SK-N-SH (cell line): ENCODE measurements around the gene TMEM97.

Source experiments
- GATA2 ChIP-seq: sonication (generic); formaldehyde crosslinking; IDR thresholded peaks from 2 replicates; pipeline ENCODE4 v1.5.0; 2020; ENCODE audit warnings: mild to moderate bottlenecking, missing genetic modification reagents
- POLR2AphosphoS5 ChIP-seq: IDR thresholded peaks from 2 replicates; pipeline ENCODE4 v1.6.1; 2012; ENCODE audit warnings: low read depth, low read length
- RAD21 ChIP-seq: IDR thresholded peaks from 2 replicates; pipeline ENCODE4 v1.6.1; 2012; ENCODE audit warnings: mild to moderate bottlenecking, low read length
- RFX5 ChIP-seq: IDR thresholded peaks from 2 replicates; pipeline ENCODE4 v1.6.1; 2012; ENCODE audit warnings: mild to moderate bottlenecking, improper control_type of control experiment, low read length
- TEAD4 ChIP-seq: IDR thresholded peaks from 2 replicates; pipeline ENCODE4 v1.4.0; 2012; ENCODE audit warnings: mild to moderate bottlenecking, borderline replicate concordance; ENCODE audit not compliant: insufficient read depth
- TF ChIP-seq, protein P1 (sequence below): fragments of 200-600 bp; sonication (generic); IDR thresholded peaks from 2 replicates; pipeline ENCODE4 v1.6.1; 2017; ENCODE audit warnings: antibody characterized with exemption, mild to moderate bottlenecking, moderate library complexity
- TF ChIP-seq, protein P2 (sequence below): fragments of 150-350 bp; IDR thresholded peaks from 2 replicates; pipeline ENCODE4 v1.6.1; 2017; ENCODE audit warnings: antibody characterized with exemption, low read length, low read depth, borderline replicate concordance

DNA sequence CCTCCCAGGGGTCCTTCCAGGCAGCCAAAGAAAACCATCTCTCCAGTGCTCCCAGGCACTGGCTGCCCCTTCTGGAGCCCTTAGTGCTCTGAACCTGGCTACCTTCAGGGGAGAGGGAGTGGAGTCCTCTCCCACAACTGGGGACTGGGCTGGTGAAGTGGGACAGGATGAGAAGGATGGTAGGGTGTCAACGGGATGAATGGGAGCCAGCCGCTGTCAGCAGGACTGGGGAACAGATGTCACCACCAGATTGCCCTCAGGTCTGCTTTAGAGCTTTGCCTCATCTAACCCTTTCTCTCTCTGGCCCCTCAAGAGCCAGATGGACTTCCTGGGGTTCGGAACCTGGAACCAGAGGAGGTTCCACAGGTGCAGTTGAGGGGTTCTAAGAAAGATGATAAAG is 46.5 kb downstream of the TMEM97 start:
- TF ChIP-seq, protein P1, sequence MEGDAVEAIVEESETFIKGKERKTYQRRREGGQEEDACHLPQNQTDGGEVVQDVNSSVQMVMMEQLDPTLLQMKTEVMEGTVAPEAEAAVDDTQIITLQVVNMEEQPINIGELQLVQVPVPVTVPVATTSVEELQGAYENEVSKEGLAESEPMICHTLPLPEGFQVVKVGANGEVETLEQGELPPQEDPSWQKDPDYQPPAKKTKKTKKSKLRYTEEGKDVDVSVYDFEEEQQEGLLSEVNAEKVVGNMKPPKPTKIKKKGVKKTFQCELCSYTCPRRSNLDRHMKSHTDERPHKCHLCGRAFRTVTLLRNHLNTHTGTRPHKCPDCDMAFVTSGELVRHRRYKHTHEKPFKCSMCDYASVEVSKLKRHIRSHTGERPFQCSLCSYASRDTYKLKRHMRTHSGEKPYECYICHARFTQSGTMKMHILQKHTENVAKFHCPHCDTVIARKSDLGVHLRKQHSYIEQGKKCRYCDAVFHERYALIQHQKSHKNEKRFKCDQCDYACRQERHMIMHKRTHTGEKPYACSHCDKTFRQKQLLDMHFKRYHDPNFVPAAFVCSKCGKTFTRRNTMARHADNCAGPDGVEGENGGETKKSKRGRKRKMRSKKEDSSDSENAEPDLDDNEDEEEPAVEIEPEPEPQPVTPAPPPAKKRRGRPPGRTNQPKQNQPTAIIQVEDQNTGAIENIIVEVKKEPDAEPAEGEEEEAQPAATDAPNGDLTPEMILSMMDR: no peak
- no peak for TF ChIP-seq POLR2AphosphoS5
- TF ChIP-seq GATA2 (CRISPR knock-in tag): no peak
- no peak for TF ChIP-seq RAD21
- no peak for TF ChIP-seq TEAD4
- TF ChIP-seq, protein P2, sequence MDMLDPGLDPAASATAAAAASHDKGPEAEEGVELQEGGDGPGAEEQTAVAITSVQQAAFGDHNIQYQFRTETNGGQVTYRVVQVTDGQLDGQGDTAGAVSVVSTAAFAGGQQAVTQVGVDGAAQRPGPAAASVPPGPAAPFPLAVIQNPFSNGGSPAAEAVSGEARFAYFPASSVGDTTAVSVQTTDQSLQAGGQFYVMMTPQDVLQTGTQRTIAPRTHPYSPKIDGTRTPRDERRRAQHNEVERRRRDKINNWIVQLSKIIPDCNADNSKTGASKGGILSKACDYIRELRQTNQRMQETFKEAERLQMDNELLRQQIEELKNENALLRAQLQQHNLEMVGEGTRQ: no peak
- TF ChIP-seq RFX5: no peak
